DMS153 (cell line): ENCODE measurements around the gene TM7SF2.
"Not testable (repeated sequence)": the region's sequence is repeated elsewhere in the genome, so short reads cannot be mapped to it uniquely, and the experiment has no call there.

ENCODE experiments used
- DNase-seq: peaks from one replicate; lab custom pipeline; 2025; lab: John Stamatoyannopoulos, UW

Gene TM7SF2

DNA sequence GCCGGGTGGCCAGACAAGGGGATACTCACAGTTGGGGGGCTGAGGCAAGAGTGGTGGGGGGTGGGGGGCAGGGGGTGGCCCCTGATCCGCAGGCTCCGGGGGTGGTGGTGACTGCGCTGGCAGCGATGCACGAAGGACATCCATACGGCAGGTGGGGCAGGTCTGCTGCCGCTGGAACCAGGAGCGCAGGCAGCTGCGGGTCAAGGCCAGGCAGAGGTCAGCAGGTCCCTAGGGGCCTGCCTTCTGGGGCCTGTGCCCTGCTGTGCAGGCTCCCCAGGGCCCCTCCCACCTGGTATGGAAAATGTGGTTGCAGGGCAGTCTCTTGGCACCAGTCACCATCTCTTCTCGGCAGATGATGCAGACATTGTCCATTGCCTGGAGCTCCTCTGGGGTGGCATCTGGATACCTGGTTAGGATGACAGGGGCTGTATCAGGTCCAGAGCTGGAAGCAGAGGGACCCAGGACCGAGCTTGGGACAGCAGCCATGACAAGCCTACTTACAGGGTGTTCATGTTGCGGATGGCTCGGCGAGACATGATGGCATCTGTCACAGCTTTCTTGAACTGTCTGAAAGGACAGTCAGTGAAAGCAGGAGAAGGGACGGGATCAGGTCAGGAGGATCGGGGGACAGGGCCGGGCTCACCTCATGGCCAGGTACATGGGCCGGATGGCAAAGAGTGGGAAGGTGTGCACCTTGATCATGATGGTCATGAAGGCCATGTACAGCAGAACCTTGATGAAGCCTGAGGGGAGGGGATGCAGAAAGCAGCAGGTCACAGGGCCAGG is 19.2 kb downstream of the TM7SF2 start:
- DNase-seq, result no peak

DNA sequence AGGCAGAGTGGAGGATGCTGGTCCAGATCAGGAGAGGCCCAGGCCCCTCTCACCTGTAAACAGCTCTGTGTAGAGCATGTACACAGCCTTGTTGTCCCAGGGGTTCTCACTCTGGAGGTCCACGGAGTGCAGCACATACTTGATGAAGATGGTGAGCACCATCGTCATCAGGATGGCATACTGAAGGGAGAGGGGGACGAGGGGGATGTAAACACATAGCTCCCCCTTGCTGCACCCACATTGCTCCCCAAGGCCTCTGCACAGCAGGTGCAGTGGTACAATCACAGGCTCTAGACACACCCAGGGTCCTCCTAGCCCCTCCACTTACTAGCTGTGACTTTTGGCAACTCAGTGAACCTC is 19.7 kb downstream of the TM7SF2 start:
- no peak for DNase-seq

DNA sequence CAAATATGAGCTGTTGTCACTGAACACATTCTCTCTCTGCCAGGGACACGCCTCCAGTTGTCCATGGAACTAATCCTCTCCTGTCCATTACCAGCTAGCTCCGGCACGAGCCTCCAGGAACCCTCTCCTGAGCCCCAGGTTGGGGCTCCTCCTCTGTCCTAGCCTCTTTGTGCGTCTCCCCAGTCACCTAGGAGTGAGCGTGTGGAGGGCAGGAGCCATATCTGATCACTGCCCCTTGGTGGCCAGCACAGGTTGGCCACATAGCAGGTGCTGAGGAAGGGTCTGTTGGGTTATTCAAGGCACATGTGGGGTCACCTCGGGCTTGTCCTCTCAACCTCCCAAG is 20.2 kb downstream of the TM7SF2 start:
- DNase-seq, result no peak

DNA sequence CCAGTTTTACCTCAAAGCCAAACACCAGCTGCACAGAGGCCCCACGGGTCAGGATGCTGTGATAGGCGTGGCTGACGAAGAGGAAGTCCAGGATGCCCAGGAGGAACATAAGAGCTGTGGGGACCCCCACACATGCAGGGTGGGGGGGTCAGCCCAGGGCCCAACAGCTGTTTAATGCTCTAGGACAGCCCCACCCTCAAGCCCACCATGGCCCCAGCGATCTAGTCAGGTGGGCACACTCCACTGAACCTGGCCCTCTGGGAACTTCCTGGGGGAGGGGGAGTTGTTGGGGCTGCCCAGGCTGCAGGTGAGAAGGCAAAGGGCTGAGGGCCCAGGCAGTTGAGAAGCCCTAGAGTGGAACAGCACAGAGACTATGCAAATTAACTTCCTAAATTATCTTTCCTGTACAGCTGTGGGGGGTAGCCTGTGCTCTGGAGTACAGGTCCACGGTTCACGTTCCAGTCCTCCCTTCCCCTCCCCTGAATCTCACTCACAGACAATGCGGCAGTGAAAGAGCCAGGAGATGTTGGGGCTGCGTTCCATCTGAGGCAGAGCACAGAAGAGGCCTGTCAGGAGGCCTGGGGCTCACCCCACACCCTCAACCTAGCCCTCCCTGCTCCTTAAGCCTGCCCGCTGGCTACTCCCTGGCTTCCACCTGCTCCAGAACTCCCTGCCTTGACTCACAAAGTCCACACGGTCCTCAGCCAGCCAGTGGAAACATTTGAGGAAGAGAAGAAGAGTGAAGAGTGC is 20.7 kb downstream of the TM7SF2 start:
- no peak for DNase-seq

DNA sequence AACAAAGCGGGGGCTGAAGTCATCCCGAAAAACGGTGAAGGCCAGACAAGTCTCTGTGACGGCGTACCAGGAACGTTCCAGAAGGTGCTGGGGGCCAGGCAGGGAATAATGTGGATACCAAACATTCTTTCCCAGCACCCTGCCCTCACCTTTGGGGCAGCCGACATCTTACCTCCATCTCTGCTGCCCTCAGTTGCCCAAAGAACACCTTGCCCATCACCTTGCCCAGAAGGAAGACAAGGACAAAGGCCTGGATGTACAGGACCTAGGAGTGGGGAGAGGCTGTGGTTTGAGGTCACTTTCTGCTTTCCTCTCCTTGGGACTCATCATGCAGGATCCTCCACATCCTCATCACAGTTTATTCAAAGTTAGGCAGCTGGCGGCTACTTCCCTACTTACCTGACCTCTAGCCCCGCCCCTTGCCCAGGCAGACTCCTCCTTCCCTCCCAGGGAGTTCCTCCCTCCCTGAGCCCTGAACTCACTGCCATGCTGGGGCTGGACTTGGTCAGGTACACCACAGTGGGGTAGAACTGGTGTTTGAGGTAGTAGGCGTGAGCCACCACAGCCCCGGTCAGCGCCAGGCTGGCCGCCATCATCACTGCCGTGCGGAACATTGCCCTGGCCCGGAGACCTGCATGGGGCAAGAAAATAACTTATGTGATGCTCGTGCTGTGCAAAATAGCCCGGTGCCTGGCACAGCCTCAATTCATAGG is 21.5 kb downstream of the TM7SF2 start:
- DNase-seq, result peak; percentile 6

DNA sequence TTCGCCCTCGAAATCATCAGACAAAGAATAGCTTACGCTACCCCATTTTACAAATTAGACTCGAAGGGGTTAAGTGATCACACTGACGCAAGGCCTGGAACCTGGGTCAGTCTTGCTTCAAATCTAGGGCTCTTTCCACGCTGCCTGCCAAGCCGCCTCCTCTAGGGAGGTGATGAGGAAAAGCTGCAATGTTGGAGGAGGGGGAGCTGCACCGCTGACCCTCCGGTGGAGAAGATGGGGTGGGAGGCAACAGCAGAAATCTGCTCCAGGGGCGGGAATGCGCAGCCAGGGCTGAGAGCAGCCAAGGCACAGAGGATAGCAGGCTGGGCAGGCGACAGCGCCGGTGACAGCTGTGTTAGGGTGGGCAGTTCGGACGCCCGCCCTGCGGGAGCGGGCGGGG is 22.1 kb downstream of the TM7SF2 start:
- no peak for DNase-seq

DNA sequence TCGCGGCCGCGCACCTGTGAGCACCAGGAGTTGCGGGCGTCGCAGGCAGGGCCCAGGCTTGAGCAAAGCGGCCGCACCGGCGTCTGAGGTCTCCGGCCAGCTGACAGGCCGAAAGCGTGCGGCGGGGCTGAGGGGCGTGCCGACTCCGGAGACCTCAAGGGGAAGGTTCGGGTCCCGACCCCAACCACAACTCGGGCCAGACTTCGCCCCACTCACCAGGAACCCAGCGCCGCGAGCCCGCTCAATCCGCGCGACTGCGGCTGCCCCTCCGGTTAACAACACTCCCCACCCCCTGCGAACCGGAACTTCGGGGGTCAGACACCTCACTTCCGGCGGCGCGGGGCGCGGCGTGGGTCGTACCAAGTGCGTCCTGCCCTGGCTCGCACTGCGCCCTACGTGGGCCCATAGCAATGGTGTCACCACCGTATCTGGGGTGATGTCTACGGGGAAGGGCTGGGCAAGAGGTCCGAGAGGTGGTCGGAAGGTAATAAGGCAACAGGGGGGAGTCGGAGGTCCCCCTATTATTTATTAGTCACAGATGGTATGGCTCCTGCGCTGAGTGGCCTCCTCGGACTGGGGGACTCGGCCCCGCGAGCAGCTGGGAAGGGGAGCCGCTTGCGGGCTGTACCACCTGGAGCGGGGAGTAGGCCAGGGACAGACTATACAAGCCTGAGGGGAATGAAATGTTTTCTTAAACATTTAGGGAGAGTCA is 22.7 kb downstream of the TM7SF2 start, which contains the start of gene SYVN1:
Gene SYVN1, minus strand, starts transcription at position 280 of the 712 bp plus-strand sequence. CDS start 918 bp downstream, outside the sequence.
- peak; percentile 81 for DNase-seq

DNA sequence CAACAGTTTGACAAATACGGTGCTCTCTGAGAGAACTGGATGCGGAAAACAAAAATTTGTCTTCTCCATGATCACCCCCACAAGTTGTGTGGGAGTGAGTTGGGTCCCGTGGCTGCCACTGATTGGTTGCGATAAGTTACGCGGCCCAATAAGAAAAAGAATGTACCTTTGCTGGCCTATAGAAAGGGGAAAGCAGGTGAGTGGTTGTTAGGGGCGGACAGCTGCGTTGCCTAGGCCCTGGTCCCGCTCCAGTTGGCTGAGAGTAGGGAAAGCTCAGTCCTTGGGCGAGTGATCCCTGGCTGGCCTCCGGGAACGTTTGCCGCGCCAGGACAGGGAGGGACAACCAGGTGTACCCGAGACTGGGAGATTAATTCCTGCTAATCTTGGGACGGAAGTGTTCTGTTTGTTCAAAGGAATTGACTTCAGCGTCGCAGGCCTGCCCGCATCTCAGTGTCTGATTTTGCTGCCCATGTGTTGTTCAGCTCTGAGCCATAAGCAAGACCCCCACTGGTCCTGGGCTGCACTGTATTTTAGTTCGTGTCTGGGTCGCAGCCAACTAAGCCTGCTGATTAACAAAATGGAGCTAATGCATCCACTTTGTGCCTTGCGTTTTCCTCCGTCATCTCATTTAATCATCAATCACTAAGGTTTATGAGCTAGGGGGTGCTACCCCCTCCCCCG is 23.4 kb downstream of the TM7SF2 start:
- peak; percentile 98 for DNase-seq

DNA sequence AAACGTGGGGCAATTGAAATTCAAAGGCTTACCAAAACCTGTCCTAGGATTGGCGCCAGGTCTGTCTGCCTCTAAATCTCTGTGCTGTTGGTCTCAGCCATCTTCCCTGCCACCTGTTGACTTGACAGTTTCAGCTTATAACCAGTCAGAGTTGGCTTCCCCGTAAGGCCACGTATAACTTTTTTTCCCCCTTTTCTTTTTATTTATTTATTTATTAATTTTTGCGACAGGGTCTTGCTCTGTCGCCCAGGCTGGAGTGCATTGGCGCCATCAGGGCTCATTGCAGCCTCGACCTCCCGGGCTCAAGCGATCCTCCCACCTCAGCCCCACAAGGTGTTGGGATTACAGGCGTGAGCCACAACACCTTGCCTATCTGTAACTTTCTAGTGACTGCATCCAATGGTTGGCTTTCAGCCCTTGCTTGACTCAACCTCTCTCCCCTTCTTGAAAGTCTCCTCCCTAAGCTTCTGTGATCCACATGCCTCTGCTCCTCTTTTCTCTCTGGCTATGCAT is 24.0 kb downstream of the TM7SF2 start:
- DNase-seq, result no peak

DNA sequence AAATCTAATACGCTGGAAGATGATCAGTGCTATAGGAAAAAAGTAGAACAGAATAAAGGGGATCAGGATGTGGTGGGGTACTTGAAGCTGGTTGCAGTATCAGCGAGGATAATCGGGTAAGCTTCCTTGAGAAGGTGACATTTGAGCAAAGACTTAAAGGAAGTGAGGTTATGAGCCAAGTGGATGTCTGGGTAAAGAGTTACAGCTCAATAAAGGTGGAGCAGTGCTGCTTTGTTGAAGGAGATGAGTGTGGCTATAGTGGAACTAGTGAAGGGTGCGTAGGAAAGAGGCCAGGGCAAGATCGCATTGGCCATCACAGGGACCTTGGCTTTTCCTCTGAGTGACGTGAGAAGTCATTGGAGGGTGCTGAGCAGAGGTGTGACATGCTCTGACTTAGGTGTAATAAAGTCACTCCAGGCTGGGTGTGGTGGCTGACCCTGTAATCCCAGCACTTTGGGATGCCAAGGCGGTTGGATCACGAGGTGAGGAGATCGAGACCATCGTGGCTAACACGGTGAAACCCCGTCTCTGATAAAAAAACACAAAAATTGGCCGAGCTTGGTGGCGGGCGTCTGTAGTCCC is 24.9 kb downstream of the TM7SF2 start:
- DNase-seq, result no peak

DNA sequence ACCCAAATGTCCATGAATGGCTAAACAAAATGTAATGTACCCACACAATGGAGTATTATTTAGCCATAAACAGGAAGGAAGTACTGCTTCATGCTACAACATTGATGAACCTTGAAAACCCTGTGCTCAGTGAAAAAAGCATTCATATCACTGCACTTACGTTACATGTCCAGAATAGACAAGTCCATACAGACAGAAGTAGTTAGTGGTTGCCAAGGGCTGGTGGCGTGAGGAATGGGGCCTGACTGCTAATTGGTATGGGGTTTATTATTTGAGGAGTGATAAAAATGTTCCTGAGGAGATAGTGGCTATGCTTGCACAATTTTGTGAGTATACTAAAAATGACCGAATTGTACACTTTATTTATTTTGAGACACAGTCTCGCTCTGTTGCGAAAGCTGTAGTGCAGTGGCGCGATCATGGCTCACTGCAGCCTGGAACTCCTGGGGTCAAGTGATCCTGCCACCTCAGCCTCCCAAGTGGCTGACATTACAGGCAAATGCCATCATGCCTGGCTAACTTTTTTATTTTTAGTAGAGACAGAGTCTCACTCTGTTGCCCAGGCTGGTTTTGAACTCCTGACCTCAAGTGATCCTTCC is 30.3 kb downstream of the TM7SF2 start:
- DNase-seq, result no peak

DNA sequence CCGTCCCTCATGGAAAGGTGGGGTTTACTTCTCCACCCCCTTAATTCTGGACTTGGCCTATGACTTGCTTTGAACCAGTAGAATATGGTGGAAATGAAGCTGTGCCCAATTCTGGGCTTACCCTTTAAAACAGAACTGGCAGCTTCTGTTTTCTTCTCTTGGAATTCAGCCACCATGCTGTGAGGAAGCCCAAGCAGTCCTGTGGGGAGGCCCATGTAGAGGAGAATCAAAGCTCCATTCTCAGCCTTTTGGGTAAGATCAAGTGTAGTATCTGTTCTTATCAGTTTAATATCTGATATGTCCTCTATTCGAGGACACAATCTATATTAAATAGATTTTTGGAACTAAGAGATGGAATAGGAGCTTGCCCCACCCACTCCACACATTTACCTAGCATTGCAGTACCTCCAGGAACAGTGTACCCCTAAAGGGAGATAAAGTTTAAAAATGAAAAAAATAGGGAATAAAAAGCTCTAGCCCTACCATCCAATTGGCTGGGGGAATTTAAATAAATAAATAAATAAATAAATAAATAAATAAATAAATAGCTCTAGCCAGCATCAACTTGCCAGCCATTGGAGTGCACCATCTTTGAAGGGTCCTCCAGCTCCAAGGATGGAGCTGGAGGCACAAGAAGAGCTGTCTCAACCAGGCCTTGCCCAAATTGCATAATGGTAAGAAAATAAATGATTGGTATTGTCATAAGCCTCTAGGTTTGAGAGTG is 35.8 kb downstream of the TM7SF2 start:
- DNase-seq, result no peak

DNA sequence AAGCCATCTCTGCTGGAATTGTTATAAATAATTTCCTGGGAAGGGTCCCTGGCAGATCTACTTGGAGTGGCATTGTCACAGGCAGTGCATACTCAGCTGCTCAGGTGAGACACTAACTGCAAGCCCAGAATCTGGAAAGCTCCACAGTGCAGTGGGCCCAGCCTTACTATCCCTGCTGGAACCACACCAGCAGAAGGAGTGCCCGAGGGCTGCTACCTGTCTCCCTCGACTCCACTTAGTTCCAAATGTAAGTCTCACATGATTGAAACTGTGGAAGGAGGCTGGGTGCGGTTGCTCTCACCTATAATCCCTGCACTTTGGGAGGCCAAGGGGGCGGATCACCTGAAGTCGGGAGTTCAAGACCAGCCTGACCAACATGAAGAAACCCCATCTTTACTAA is 37.0 kb downstream of the TM7SF2 start:
- no peak for DNase-seq

DNA sequence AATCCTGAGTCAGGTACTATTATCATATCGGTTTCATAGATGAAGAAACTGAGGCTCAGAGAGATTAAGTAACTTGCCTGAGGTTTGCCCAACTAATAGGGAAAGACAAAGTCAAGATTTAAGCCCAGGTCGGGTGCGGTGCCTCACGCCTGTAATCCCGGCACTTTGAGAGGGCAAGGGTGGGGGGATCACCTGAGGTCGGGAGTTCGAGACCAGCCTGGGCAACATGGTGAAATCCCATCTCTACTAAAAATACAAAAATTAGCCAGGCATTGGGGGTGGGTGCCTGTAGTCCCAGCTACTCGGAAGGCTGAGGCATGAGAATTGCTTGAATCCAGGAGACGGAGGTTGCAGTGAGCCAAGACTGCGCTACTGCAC is 38.4 kb downstream of the TM7SF2 start:
- not testable (repeated sequence) for DNase-seq

DNA sequence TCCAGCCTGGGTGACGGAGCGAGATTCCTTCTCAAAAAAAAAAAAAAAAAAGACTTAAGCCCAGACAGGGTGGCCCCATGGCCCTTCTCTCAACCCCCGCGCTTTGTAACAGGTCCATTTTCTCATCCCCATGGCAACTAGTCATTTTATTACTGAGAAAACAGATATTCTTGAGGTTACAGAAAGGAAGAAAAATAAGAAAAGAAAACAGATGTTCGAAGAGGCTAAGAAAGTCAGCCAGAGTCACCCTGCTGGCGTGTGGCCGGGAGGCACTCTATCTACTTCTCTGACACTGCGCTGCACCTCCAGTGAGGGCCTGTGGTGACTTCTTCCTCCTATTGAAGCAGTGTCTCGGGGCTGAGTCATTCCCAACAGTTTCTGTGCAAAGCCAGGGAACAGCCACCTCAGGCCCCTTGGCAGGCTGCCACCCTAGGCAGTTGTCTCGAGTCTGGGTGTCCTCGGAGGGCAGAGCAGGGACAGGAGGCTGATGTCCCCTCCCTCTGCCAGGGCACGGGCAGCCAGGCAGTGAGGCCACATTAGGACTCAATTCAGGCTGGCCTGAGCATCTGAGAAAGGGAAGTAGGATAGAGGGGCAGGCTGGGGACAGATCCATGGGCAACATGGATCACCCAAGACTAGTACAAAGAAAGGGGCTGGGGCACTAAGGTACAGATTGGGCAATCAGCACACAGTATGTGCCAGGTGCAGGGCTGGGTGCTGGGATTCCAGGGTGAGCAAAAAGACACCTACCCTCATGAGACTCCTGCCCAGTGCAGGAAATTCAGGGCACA is 39.0 kb downstream of the TM7SF2 start:
- peak; percentile 87 for DNase-seq

DNA sequence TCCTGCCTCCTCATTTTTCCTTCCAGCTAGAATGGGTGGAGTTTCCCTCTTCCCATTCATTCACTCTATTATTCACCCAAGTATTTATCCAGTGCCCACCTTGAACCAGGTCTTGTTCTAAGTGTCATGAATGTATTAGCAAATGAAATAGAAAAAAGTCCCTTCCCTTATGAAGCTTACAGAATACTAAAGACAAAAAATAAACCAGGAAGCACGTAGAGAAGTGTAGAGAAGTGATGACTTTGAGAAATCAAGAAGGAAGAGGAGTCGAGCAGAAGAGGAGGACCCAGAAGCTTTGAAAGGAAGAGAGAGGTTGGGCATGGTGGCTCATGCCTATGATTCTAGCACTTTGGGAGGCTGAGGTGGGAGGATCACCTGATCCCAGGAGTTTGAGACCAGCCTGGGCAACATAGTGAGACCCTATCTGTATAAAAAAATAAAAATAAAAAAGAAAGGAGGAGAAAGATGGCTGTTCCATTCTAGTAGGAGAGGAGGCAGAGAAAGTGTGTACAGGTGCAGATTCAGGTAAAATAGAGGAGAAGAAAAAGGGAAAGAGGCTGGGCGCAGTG is 39.7 kb downstream of the TM7SF2 start:
- no peak for DNase-seq

DNA sequence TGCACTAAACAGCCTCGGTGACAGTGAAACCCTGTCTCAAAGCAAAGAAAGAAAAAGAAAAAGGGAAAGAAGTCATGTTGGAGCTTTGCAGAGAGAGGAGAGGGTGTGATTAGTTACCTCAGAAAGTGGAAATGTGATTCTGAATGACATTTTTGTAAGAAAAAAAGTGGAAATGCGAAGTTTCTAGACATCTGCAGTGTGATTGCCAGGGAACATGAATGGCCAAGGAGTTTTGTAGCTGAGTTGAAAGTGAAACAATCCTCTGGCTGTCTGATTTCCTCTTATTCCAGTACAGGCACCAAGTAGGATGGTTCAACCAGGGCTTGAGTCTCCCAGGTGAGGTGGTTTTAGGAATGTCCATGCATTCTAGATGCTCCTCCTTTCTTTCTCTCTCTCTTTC is 40.5 kb downstream of the TM7SF2 start:
- DNase-seq, result no peak

DNA sequence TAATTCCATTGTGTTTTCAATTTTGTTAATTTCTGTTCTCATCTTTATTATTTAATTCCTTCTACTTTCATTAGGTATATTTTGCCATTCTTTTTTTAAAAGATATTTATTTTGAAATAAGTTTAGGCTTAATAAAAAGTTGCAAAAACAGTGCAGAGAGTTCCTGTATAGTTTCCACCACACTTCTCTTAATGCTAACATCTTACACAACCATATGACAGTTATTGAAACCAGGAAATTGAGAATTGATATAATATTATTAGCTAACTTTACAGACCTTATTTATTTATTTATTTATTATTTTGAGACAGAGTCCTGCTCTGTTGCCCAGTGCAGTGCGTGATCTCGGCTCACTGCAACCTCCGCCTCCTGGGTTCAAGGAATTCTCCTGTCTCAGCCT is 44.6 kb downstream of the TM7SF2 start:
- no peak for DNase-seq

DNA sequence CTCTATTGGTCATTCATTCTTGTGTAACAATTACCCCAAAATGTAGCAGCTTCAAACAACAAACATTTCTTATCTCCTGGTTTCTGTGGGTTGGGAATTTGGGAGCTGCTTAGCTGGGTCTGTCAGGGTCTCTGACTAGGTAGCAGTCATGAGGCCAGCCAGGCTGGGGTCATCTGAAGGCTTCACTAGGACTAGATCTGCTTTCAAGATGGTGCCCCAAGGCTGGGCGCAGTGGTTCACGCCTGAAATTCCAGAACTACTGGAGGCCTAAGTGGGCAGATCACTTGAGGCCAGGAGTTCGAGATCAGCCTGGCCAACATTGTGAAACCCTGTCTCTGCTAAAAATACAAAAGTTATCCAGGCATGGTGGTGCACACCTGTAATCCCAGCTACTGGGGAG is 45.3 kb downstream of the TM7SF2 start:
- DNase-seq, result no peak
